ENCODE results near the gene CLSTN1.

Gene CLSTN1

DNA sequence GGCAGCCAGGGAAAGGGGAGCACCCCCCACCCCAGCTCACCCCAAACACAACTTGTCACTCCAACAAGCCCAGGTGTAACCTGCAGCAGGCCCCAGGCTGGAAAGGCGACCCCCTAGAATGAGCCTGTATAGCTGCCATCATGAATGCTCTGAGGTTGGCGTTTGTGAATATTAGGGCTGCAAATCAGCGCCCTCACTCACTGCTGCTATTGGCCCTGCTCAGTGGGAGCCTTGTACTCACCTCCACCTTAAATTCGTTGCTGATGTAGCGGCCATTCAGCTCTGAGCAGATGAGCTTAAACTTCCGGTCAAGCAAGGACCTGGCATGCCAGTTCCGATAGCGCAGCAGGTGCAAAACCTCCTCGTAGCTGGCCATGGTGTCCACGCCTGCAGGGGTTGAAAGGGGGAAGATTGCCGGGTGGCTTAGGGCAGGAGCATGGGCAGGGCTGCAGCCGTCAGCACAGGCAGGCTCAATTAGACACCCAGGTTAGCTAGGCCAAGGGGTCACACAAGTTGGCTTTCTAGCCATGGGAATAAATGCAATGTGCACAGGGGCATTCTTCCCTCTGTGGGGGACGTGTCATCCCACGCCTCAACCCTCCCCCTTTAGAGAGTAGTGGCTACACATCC, 90.5 kb downstream of the CLSTN1 start:
- Histone ChIP-seq H3K9me3 (ENCODE audit: insufficient read depth, low read length) (no peaks in the 10 kb centered on the region), H3K9me2 (replicated peaks; ENCODE audit: insufficient read depth, low read length) (no peaks in the 10 kb centered on the region), H3K36me3 (ENCODE audit: low read length) (peaks cover 32% of the 10 kb centered on the region), H3F3A (ENCODE audit: insufficient read depth) (peaks cover 15% of the 10 kb centered on the region), H3K9ac (ENCODE audit: low read length) (no peak overlapping the region), H3K27me3 (ENCODE audit: low read length) (no peaks in the 10 kb centered on the region), H3K4me3 (ENCODE audit: insufficient read depth, low read length, poor library complexity, severe bottlenecking) (no peak overlapping the region), H2AFZ (ENCODE audit: low read depth, low read length, severe bottlenecking) (no peak overlapping the region), H3K27ac (ENCODE audit: low read depth, low read length) (no peak overlapping the region), H3K4me2 (ENCODE audit: low read depth, low read length, poor library complexity, severe bottlenecking) (no peak overlapping the region), H4K20me1 (ENCODE audit: low read depth, low read length) (no peaks in the 10 kb centered on the region), H3K79me2 (ENCODE audit: insufficient read depth, low read length) (no peaks in the 10 kb centered on the region)
- TF ChIP-seq, protein P1, sequence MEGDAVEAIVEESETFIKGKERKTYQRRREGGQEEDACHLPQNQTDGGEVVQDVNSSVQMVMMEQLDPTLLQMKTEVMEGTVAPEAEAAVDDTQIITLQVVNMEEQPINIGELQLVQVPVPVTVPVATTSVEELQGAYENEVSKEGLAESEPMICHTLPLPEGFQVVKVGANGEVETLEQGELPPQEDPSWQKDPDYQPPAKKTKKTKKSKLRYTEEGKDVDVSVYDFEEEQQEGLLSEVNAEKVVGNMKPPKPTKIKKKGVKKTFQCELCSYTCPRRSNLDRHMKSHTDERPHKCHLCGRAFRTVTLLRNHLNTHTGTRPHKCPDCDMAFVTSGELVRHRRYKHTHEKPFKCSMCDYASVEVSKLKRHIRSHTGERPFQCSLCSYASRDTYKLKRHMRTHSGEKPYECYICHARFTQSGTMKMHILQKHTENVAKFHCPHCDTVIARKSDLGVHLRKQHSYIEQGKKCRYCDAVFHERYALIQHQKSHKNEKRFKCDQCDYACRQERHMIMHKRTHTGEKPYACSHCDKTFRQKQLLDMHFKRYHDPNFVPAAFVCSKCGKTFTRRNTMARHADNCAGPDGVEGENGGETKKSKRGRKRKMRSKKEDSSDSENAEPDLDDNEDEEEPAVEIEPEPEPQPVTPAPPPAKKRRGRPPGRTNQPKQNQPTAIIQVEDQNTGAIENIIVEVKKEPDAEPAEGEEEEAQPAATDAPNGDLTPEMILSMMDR (IDR thresholded peaks at IDR 0.05; ENCODE audit: insufficient read depth, low read length, poor library complexity, severe bottlenecking): no peak
- no peak for TF ChIP-seq EZH2phosphoT487 (conservative IDR thresholded peaks at IDR 0.05; ENCODE audit: low read length)

DNA sequence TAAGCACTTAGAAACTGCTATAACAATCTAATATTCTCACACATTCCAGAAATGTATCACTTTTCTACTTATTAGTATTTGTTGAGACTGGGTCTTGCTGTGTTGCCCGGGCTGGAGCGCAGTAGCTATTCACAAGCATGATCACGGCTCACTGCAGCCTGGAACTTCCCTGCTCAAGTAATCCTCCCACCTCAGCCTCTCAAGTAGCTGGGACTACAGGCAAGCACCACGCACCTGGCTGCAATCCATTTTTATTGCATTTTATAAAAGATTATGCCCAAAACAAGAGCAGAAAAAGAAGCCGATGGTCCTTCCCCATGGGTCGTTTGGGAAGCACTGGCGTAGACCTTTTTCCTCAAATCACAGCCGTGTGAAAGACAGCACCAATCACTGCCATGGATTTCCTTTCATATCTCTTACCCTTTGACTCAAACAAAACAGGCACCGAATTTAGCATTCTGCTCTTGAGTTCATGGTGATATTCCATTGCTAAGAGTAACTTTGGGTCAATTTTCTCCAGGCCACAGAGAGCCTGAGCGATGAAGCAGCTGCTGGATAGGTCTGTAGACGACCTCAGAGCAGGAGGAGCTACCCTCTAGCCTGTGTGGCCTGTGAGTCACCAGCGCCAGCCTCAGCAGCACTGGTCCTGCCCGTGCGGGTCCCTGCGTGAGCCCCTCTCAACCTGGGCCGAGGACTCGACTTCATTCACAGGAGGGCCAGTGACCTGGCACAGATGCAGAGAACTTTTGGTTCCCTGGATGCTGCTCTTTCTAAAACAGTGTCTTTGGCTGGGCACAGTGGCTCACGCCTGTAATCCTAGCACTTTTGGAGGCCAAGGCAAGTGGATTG, 91.4 kb downstream of the CLSTN1 start:
- no peaks in the 10 kb centered on the region for H3K9me3 ChIP-seq (ENCODE audit: insufficient read depth, low read length)
- no peak overlapping the region for H3K27ac ChIP-seq (ENCODE audit: low read depth, low read length)
- H3K4me3 ChIP-seq (ENCODE audit: insufficient read depth, low read length, poor library complexity, severe bottlenecking): no peak overlapping the region
- H3K79me2 ChIP-seq (ENCODE audit: insufficient read depth, low read length): no peaks in the 10 kb centered on the region
- peaks cover 21% of the 10 kb centered on the region for H3F3A ChIP-seq (ENCODE audit: insufficient read depth)
- peaks cover 31% of the 10 kb centered on the region for H3K36me3 ChIP-seq (ENCODE audit: low read length)
- H3K4me2 ChIP-seq (ENCODE audit: low read depth, low read length, poor library complexity, severe bottlenecking): no peak overlapping the region
- no peaks in the 10 kb centered on the region for H4K20me1 ChIP-seq (ENCODE audit: low read depth, low read length)
- no peak overlapping the region for H2AFZ ChIP-seq (ENCODE audit: low read depth, low read length, severe bottlenecking)
- no peak overlapping the region for H3K9ac ChIP-seq (ENCODE audit: low read length)
- no peaks in the 10 kb centered on the region for H3K27me3 ChIP-seq (ENCODE audit: low read length)
- no peak for TF ChIP-seq EZH2phosphoT487 (conservative IDR thresholded peaks at IDR 0.05; ENCODE audit: low read length)
- TF ChIP-seq, protein P1 (IDR thresholded peaks at IDR 0.05; ENCODE audit: insufficient read depth, low read length, poor library complexity, severe bottlenecking): no peak
- H3K9me2 ChIP-seq (replicated peaks; ENCODE audit: insufficient read depth, low read length): no peaks in the 10 kb centered on the region

DNA sequence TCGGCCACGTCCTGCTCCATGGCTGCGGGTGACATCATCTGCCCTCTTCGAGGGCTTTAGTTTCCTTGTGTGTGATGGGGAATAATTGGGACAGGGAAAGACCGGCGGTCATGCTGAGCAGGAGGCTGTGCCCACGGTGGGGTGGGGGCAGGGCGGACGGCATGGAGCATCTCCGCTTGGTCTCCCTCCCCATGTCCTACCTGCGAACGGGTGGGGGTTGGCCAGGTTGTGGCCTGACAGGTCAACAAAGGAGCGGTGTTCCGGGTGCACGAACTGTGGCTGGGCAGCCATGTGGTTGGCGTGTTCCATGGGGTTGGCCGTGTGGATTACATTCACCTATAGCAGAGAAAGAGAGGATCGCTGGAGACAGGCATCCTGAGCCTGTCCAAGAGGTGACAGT, 92.2 kb downstream of the CLSTN1 start:
- no peak overlapping the region for H2AFZ ChIP-seq (ENCODE audit: low read depth, low read length, severe bottlenecking)
- H3K9me3 ChIP-seq (ENCODE audit: insufficient read depth, low read length): no peaks in the 10 kb centered on the region
- no peak overlapping the region for H3K27ac ChIP-seq (ENCODE audit: low read depth, low read length)
- H3K4me2 ChIP-seq (ENCODE audit: low read depth, low read length, poor library complexity, severe bottlenecking): no peak overlapping the region
- peaks cover 26% of the 10 kb centered on the region; the same call in 1 of the 2 replicates for H3K36me3 ChIP-seq (ENCODE audit: low read length)
- no peaks in the 10 kb centered on the region for H3K9me2 ChIP-seq (replicated peaks; ENCODE audit: insufficient read depth, low read length)
- no peaks in the 10 kb centered on the region for H4K20me1 ChIP-seq (ENCODE audit: low read depth, low read length)
- no peak for TF ChIP-seq EZH2phosphoT487 (conservative IDR thresholded peaks at IDR 0.05; ENCODE audit: low read length)
- TF ChIP-seq, protein P1 (IDR thresholded peaks at IDR 0.05; ENCODE audit: insufficient read depth, low read length, poor library complexity, severe bottlenecking): no peak
- no peaks in the 10 kb centered on the region for H3K79me2 ChIP-seq (ENCODE audit: insufficient read depth, low read length)
- no peaks in the 10 kb centered on the region for H3K27me3 ChIP-seq (ENCODE audit: low read length)
- no peak overlapping the region for H3K4me3 ChIP-seq (ENCODE audit: insufficient read depth, low read length, poor library complexity, severe bottlenecking)
- H3K9ac ChIP-seq (ENCODE audit: low read length): no peak overlapping the region
- peaks cover 21% of the 10 kb centered on the region for H3F3A ChIP-seq (ENCODE audit: insufficient read depth)
